Brain pericyte (primary cell): ENCODE results near the gene CSF3.

Source experiments
- DNase-seq: peaks from one replicate; pipeline ENCODE4 v3.0.0-alpha.2; 2012; ENCODE audit warnings: low read depth, low spot score

The CSF3 gene

GRCh38 chr17:40015005-40015997 is at the start of gene CSF3:
Gene CSF3 (plus strand): TSS chr17:40015440. CDS start chr17:40015475, 35 bp downstream.
- no peak for DNase-seq

GRCh38 chr17:39966771-39967170 is 48.5 kb upstream of the CSF3 start:
- no peak for DNase-seq

GRCh38 chr17:39968761-39969160 is 46.5 kb upstream of the CSF3 start:
- DNase-seq: no peak

- no peak for DNase-seq
These were observed 45.9 kb upstream of the CSF3 start for GRCh38 chr17:39969375-39969774.

GRCh38 chr17:39970157-39970692 is 45.0 kb upstream of the CSF3 start:
- no peak for DNase-seq

GRCh38 chr17:39971076-39971603 is 44.1 kb upstream of the CSF3 start:
- DNase-seq: no peak

GRCh38 chr17:39972271-39972670 is 43.0 kb upstream of the CSF3 start:
- DNase-seq: no peak

- DNase-seq: no peak
These were observed 41.7 kb upstream of the CSF3 start for GRCh38 chr17:39973496-39973895.

- DNase-seq: no peak
These were observed 40.8 kb upstream of the CSF3 start for GRCh38 chr17:39974433-39974832.

GRCh38 chr17:39975801-39976200 is 39.4 kb upstream of the CSF3 start:
- DNase-seq: no peak

GRCh38 chr17:39979016-39979670 is 36.1 kb upstream of the CSF3 start:
- DNase-seq: no peak

GRCh38 chr17:39979893-39980350 is 35.3 kb upstream of the CSF3 start:
- DNase-seq: no peak

GRCh38 chr17:39980351-39981206 is 34.7 kb upstream of the CSF3 start, which contains the start of gene PSMD3:
Gene PSMD3 (plus strand): TSS chr17:39980807. CDS start chr17:39980971, 164 bp downstream.
- DNase-seq: peak; percentile 99

- no peak for DNase-seq
These were observed 34.0 kb upstream of the CSF3 start for GRCh38 chr17:39981207-39981741.

GRCh38 chr17:39981766-39982375 is 33.4 kb upstream of the CSF3 start:
- no peak for DNase-seq

- no peak for DNase-seq
These were observed 26.9 kb upstream of the CSF3 start for GRCh38 chr17:39988206-39988810.

GRCh38 chr17:39994448-39994847 is 20.8 kb upstream of the CSF3 start:
- no peak for DNase-seq

- DNase-seq: no peak
These were observed 19.8 kb upstream of the CSF3 start for GRCh38 chr17:39995438-39995837.

GRCh38 chr17:39996162-39996561 is 19.1 kb upstream of the CSF3 start:
- no peak for DNase-seq

- DNase-seq: no peak
These were observed 18.4 kb upstream of the CSF3 start for GRCh38 chr17:39996800-39997199.
